IPS DF 4.7 (cell line): ENCODE results near the gene CDA.

Source experiments
- DNase-seq: peaks from one replicate; pipeline ENCODE4 v3.0.0-alpha.2; 2013; ENCODE audit warnings: low spot score; ENCODE audit errors: extremely low read depth

CDA gene

DNA sequence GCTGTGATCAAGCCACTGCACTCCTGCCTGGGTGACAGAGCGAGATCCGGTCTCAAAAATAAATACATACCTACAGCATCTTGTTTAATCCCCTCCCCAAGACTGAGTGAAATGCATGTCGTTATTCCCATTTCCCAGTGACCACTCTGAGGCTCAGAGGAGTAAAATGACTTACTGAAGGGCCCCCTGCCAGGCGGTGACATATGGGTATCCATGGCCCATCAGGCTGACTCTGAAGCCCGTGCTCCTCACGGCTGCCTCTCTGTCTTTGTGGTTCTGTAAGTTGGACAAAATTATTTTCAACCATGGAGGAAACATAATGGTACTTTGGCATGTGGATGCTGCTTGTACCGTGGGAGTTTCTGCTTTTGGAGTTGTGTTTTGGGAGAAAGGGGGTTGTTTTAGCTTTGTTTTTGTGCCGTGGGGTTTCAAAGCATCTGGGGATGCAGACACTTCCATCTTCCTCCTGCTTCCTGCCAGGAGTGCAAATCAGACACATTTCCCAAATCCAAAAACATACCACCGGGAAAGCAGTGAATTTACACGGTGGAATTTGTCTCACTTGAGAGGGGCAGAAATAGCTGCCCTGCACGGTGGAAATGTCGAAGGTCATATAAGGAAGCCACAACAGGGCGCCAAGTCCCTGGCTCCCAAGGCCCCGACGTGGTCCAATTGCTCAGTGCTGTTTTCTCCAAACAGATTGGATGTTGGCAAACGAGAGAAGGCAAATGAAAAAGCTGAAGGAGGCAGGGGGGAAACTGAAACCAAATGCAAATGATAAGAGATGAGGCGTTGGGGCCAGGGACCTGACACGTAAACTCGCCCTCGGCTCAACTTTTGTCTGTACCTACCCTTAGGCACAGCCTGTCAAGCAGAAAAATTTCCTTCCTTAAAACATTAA lies 27.3 kb downstream of the CDA start:
- DNase-seq: no peak

DNA sequence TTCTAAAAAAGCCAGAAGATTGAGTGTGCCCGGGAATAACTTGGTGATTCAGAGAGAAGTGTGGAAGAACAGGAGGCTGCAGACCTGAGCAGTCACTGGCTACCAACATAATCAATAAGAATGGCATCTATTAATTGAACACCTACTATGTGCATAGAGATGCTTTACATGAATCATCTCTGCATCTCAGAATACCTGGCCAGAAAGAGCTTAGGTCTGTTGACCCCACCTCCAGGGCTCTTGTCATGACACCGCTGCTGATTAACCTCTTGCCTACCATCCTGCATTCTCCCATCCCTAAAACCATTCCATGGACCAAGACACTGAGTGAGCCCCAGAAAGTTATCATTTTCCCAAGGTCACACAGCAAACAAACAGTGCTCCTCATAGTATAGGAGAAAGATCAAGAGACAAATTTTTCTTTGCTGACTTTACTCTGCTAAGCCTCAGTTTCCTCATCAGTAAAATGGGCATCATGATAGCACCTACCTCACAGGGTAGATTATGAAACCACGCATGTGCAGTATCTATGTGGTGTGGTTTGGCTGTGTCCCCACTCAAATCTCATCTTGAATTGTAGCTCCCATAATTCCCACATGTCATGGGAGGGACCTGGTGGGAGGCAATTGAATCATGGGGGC lies 28.1 kb downstream of the CDA start:
- no peak for DNase-seq

DNA sequence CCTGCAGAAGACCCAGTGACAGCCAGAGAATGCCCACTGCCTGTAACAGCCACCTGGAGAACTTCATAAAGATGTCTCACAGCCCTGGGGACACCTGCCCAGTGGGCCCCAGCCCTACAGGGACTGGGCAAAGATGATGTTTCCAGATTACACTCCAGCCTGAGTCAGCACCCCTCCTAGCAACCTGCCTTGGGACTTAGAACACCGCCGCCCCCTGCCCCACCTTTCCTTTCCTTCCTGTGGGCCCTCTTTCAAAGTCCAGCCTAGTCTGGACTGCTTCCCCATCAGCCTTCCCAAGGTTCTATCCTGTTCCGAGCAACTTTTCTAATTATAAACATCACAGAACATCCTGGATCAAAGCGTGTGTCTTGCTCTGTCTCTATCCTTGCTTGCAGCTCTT lies 29.7 kb downstream of the CDA start:
- DNase-seq: no peak

DNA sequence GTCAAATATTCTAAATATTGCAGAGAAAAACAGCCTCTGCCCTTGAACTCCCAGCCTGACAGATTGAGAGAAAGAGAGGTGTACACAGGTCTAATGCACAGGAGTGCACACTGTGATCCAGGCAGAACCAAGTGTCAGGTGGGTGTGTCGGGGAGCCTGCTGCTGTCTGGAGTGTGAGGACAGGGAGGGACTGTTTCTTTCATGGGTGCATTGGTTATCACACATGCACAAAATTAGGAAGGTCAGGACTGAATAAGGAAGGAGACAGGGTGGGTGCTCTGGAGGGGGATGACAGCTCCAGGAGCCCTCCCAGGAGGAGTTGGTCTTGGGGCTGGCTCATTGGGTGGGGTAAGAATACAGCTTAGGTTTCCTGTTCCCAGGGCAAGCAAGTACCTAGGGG lies 31.1 kb downstream of the CDA start:
- DNase-seq: no peak

DNA sequence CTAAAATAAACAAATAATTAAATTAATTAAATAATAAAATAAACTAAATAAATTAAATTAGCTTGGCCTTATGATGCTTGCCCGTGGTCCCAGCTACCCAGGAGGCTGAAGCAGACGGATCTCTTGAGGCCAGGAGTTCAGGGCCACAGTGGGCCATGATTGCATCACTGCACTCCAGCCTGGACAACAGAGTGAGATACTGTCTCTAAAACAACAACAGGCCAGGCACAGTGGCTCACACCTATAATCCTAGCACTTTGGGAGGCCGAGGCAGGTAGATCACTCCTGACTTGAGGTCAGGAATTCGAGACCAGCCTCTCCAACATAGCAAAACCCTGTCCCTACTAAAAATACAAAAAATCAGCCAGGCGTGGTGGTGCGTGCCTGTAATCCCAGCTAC lies 32.1 kb downstream of the CDA start:
- DNase-seq: no peak

DNA sequence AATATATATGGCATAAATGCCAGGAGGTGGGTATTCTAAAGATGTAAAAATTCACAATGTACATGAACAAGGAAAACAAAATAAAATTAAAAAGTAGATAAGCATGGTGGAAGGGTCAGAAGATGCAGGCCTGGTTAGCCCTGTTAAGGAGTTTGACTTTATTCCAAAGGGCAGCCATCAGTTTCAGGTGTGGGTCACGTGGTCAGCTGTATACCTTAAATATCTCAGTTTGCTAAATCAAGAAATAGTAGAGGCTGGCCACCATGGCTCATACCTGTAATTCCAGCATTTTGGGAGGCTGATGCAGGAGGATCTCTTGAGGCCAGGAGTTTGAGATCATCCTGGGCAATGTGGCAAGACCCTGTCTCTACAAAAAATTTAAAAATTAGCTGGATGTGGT lies 35.8 kb downstream of the CDA start:
- no peak for DNase-seq

DNA sequence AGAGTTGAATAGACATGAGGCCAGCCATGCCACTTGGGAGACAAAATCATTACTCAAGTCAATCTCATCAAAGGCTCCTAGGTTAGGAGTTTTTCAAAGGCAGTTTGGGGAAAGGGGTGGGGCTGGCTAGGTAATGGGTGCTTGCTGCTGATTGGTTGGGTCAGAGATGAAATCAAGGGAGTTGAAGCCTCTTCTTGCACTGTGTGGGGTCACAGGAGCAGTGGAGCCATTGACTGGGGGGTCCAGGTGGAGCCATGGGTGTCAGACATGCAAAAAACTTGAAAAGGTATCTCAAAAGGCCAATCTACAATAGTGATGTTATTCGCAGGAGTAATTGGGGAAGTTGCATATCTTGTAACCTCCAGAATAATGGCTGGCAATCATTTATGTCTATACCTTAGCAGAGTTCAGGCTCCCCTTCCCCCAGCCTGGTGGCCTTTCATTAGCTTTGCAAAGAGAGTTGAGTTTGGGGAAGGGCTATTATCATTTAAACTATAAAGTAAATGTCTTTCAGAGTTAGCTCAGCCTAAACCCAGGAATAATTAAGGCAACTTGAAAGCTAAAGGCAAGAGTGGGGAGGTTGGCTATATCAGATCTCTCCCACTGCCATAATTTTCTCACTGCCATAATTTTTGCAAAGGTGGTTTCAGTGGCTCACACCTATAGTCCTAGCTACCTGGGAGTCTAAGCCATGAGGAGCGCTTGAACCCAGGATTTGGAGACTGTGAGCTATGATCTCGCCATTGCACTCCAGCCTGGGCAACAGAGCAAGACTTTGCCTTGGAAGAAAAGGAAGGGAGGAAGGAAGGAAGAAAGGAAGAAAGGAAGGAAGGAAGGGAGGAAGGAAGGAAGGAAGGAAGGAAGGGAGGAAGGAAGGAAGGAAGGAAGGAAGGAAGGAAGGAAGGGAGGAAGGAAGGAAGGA lies 36.5 kb downstream of the CDA start:
- DNase-seq: peak; percentile 44

DNA sequence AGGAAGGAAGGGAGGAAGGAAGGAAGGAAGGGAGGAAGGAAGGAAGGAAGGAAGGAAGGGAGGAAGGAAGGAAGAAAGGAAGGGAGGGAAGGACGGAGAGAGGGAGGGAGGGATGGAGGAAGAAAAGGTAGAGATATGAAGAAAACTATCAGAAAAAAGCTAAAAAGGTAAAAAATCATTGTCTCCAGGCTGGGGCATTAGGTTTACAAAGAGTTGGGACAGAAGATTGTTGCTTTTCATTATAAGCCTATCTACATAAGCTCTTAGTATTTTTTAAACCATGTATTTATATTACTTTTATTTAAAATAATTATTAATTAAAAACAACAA lies 37.2 kb downstream of the CDA start:
- no peak for DNase-seq

DNA sequence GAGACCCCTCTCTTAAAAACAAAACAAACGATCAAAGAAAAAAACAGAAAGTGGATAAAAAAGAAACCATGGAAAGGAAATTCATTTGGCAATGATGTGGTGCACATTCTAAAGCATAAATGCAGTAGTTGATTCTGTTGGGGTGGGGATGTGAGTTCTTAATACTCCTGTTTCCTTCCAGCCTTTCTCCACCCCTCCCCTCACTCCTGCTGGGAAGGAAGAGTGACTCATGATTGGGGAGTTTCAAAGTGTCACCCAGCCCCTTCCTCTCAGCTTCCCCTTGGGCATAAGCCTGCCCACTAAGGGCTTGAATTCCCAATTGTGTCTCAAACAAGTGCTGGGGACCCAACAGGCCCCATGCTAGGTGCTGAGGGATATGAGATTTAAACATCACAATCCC lies 37.6 kb downstream of the CDA start:
- DNase-seq: no peak

DNA sequence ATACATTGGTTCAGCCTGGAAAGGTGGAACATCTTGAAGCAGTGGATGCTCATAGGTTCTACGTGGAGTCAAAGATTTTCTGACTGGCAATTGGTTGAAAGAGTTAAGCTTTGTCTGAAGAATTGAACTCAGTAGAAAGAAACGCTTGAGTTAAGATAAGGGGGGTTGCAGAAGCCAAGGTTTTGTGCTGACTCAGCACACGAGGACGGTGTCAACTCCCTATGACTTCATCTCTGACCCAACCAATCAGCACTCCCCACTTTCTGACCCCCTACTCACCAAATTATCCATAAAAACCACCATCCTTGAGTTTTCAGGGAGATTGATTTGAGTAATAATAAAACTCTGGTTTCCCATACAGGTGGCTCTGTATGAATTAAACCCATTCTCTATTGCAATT lies 41.8 kb downstream of the CDA start:
- DNase-seq: no peak

DNA sequence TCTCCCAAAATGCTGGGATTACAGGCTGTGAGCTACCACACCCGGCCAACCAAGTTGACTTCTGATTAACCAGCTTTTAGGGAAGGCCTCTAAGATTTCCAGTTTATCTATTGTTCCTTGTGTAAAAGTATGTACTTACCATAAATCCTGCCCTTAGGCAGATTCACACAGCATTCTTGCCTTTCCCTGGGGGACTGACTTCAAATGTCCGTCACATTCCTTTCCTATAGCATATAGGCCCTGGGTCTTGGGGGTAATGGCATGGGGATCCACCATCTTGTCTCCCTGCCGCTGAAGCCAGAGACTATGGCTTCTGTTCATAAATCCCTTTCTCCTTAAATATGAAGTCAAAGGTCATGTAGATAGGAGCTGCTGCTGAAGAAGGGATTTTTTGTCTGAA lies 43.5 kb downstream of the CDA start:
- DNase-seq: no peak

DNA sequence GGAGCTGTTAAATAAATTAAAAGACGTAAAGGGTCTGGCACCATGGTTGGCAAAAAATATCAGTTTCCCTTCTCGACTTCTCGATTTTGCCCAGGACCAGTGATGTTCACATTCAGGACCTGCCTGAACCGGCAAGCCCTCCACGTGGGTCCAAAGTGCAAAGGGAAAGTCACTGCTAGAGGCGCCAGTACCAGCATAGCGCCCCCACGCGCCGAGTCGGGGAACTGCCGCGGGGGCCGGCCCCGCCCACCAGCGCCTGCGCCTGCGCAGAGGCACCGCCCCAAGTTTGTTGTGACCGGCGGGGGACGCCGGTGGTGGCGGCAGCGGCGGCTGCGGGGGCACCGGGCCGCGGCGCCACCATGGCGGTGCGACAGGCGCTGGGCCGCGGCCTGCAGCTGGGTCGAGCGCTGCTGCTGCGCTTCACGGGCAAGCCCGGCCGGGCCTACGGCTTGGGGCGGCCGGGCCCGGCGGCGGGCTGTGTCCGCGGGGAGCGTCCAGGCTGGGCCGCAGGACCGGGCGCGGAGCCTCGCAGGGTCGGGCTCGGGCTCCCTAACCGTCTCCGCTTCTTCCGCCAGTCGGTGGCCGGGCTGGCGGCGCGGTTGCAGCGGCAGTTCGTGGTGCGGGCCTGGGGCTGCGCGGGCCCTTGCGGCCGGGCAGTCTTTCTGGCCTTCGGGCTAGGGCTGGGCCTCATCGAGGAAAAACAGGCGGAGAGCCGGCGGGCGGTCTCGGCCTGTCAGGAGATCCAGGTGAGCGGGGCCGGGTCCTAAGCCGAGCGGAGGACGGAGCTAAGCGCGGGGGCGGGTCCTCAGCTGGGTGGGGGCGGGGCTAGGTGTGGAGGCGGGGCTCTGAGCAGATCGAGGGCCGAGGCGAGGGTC lies 44.5 kb downstream of the CDA start, which contains the start of gene PINK1:
Gene PINK1 (plus strand): TSS at position 269 of the 875 bp plus-strand sequence. CDS start 91 bp downstream, at position 360.
- DNase-seq: peak; percentile 51

DNA sequence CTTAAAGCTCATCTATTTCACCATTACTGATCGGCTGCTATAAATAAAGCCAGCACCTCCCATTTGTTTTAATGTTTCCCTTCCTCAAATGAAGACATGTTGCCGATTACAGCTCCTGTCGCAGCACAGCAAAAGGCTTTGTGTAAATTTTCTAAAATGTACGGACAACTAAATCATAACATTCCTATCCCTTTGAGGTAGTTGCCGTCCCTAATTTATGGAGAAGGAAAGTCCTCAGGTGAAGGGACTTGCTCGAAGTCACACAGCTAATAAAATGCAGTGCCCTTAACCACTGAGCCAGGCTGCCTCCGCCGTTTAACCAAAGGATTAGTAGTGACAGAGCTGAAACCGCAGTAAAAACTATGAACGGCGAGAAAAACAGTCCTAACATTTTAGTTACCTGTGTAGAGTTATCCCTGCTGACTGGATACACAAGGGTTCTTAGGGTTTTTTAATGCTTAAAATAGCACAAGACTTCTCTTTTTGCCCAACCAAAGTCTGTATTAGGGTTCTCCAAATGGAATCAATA lies 45.2 kb downstream of the CDA start:
- no peak for DNase-seq

DNA sequence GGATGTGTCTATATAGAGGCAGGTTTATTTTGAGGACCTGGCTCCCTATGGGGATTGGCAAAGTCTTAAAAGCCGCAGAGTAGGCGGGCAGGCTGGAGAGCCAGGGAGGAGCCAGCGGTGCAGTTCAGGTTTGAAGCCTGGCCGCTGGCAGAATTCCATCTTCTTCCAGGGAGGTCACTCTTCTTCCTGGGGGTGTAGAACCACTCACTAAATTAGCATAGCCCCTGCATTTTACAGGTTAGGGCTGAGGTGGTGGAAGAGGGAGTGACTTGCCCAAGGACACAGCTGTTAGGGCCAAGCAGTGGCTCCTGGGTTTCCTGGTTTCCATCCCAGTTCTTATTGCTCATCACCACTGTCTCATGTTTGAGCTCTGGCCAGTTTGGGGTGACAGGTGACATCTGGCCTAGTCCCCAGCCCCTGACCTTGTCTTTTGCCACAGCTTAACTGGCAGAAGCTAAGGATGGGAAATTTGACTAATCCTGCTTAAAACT lies 45.7 kb downstream of the CDA start:
- peak; percentile 28 for DNase-seq

DNA sequence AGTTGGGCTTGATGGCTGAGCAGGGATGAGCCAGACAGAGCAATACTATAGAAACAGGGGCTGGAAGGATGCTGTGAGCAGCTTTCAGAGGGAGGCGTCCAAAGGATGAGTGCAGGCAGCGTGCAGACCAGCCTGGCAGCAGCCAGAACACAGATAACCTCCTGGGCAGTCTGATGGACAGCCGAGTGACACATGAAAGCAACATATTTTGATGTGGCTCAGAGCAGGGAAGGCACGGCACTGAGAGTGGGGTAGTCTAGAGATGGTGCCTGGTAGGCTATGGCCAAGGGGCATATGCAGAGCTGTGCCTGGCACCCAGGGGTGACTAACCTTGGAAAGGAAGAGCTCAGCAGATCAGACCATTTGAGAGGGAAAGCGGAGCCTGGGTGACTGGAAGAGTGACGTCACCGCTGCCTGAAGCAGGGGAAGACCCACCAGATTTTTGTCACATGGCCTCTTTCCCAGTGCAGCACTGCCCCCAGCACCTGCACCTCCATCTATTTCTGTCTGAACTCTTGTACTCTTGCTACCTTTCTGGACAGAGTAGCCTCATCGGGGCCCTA lies 48.0 kb downstream of the CDA start:
- DNase-seq: no peak

DNA sequence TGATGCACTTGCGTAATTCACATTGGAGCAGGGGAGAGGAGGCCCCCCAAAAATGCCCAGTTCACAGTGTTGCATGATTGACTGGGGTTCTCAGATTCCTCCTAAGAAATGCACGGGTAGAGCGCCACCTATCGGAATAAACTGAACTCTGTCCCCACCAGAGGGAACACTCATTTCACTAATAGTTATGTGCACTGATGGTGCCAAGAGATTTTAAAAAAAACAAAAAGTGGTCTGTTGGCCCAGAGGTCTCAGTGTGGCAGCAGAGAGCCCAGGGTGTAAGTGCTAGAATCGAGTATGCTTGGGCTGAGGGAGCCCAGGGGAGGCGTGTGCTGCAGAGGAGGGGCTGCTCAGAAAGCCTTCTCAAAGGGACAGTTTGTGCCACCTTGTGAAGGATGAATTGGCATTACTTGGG lies 51.3 kb downstream of the CDA start:
- DNase-seq: peak; percentile 25

DNA sequence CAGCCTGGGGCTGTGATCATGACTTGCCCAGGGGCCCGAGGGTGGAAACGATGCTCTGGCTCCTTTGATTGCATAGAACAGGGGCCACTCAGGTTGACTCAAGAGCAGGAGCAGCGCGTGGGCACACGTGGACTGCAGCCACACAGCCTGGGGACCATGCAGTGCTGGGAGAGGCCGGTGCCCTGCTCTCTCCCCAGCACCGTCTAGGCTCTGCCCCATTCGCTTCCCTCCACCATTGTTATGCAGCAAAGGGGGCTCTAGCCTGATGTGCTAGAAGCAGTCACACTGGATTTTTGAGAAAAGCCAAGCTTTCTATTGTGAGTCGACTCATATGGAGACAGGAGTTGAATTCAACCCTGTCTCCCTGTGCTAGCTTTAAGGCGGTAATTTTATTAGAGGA lies 53.1 kb downstream of the CDA start:
- DNase-seq: no peak

DNA sequence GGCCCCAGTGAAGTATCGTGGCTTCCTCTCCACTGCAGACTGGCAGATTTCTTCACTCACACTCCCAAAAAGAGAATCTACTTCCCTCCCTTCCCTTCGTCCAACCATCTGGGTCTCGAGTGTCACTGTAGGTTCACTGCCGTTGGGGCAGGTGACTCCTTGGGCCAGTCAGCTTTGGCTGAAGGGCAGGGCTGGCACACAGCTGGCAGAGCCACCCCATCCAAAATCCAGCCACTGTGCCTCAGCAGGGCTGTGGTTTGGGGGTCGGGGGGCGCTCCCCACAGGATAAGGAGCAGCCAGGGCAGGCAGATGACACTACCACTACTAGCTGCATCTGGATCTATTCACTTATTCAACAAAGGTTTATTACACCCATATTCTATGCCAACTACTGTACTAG lies 54.2 kb downstream of the CDA start:
- no peak for DNase-seq

DNA sequence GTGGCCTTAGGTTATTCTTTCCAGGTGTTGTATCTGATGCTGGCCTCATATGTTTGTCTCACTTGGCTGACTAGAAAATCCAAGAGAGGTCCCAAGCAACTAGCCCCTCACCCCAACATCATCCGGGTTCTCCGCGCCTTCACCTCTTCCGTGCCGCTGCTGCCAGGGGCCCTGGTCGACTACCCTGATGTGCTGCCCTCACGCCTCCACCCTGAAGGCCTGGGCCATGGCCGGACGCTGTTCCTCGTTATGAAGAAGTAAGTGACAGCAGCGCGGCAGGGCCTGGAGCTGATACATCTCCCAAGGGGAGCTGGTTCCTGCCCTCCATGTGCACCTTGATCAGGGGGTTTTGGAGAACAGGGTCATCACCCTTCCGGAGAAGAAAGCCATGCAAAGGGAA lies 55.5 kb downstream of the CDA start:
- no peak for DNase-seq

DNA sequence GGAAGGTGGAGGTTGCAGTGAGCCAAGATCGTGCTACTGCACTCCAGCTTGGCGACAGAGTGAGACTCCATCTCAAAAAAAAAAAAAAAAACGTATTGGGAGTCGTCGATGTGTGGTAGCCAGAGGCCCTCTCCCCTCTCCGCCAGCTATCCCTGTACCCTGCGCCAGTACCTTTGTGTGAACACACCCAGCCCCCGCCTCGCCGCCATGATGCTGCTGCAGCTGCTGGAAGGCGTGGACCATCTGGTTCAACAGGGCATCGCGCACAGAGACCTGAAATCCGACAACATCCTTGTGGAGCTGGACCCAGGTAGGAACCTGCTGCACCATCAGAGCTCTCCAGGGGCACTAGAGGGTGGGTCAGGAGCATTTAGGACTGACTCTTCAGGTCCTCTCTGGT lies 56.5 kb downstream of the CDA start:
- DNase-seq: no peak
